GM19193 (cell line): ENCODE results near the gene HYCC1.

Experiments
- POLR2A ChIP-seq: IDR thresholded peaks from 4 replicates; pipeline ENCODE4 v1.6.1; 2011; ENCODE audit not compliant: insufficient read depth, insufficient read length; ENCODE audit errors: extremely low read depth

HYCC1 gene

GRCh38 chr7:23017309-23017708, 3.4 kb upstream of the HYCC1 start:
- no peak for TF ChIP-seq POLR2A

- TF ChIP-seq POLR2A: no peak
These were observed 2.7 kb upstream of the HYCC1 start for GRCh38 chr7:23016345-23017253.

- no peak for TF ChIP-seq POLR2A
These were observed 751 bp upstream of the HYCC1 start for GRCh38 chr7:23014681-23015080.

- no peak for TF ChIP-seq POLR2A
These were observed 819 bp downstream of the HYCC1 start for GRCh38 chr7:23012908-23013714.

- TF ChIP-seq POLR2A: no peak
These were observed 1.7 kb downstream of the HYCC1 start for GRCh38 chr7:23012186-23012585.

- TF ChIP-seq POLR2A: no peak
These were observed 2.6 kb downstream of the HYCC1 start for GRCh38 chr7:23011222-23011924.

- no peak for TF ChIP-seq POLR2A
These were observed 4.6 kb downstream of the HYCC1 start for GRCh38 chr7:23009303-23009702.

- TF ChIP-seq POLR2A: no peak
These were observed 9.7 kb downstream of the HYCC1 start for GRCh38 chr7:23004247-23004520.

- TF ChIP-seq POLR2A: no peak
These were observed 10.3 kb downstream of the HYCC1 start for GRCh38 chr7:23003505-23004246.

- no peak for TF ChIP-seq POLR2A
These were observed 11.2 kb downstream of the HYCC1 start for GRCh38 chr7:23002698-23003097.

- TF ChIP-seq POLR2A: no peak
These were observed 12.3 kb downstream of the HYCC1 start for GRCh38 chr7:23001610-23002009.

GRCh38 chr7:23000597-23001360, 13.2 kb downstream of the HYCC1 start:
- no peak for TF ChIP-seq POLR2A

GRCh38 chr7:22998519-22998896, 15.4 kb downstream of the HYCC1 start:
- no peak for TF ChIP-seq POLR2A
